Frontal cortex (tissue), 4 donors: ENCODE measurements around the gene RAI14. TPM values are rescaled to one million over a fixed set of nuclear protein-coding genes. Genes with fewer than 3 reads are reported as not detected.
"Not testable (repeated sequence)": the region's sequence is repeated elsewhere in the genome, so short reads cannot be mapped to it uniquely, and the experiment has no call there.

ENCODE experiments used
- DNase-seq, 2 donors: peaks; one replicate each; pipeline ENCODE4 v3.0.0; 2012; ENCODE audit warnings: low spot score in 2 of 2
- FAIRE-seq: peaks from 2 replicates; lab custom pipeline; 2012; peaks lifted over from hg19 to GRCh38; lab: Jason Lieb, UNC
- total RNA-seq: library from RNA; depleted of rRNA; stranded (reverse); fragments of >200 nt; gene quantifications from one replicate; pipeline ENCODE4 v1.2.3, GENCODE V29; 2014
- donor health status: control.
- donor health status: control.
- donor health status: control.

Gene RAI14
- total RNA-seq, 1 donor from 2014 or later: 29.3 TPM

GRCh38 chr5:34790069-34790468 is 133.9 kb downstream of the RAI14 start:
- FAIRE-seq (no peak), DNase-seq (no peak)

GRCh38 chr5:34791761-34792244 is 135.7 kb downstream of the RAI14 start:
- no peak for DNase-seq
- no peak for FAIRE-seq

DNA sequence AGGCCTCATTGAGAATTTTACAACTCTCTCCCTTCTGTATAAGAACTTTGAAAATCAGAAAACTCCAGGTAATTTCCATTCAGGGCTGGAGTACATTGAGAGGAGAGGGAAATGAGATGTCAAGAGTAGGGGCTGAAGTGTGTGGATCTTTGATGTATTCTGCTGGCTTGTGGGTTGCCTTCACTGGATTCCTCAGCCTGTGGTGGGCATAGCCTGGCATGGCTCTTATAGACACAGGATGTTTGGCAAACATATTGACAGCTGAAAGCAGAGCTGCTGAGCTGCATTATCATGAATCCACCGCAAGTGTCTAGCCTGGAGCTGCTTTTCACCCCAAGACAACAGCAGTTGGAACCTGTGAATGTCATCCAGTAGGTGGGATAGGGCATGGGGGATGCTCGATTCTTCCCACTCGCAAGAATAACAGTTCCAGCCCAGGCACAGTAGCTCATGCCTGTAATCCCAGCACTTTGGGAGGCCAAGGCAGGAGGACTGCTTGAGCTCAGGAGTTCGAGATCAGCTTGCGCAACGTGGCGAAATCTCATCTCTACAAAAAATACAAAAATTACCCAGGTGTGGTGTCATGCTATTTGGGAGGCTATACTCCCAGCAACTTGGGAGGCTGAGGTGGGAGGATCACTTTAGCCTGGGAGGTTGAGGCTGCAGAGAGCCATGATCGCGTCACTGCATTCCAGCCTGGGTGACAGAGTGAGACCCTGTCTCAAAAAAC is 146.9 kb downstream of the RAI14 start:
- no peak for DNase-seq
- FAIRE-seq: no peak

DNA sequence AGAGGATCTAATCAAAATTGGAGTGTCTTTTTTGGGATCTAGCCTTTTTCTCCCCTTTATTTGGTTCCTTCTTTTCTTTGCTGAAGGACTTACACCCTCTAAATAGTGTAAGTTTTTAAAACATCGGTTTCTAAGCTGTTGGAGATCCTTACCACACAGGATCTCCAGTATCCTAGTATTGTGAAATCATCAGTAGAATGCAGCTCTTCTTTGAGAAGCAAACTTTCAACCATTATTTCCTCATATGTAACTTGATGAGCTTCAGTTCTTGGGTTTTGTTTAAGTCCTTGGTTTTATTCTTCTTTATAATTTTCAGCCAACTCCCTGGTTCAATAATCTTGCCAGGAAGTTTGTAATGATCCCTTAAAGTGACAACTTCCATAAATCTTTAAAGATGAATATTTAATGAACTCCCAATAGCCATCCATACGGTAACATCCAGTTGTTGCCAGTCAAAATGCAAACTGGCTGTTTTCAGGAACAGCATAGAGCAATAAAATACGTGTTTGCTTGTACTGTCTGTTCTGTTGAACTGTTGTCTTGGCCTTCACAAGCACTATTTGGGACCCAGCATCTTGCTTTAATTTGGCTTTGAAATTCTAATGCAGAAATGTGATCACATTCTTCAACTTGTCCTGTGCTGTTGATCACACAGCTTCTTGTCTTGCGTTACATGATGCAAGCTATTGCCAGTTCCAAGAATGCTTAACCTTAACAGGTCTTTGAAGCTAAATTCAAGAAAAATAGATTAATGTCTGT is 148.0 kb downstream of the RAI14 start:
- no peak for DNase-seq
- no peak for FAIRE-seq

DNA sequence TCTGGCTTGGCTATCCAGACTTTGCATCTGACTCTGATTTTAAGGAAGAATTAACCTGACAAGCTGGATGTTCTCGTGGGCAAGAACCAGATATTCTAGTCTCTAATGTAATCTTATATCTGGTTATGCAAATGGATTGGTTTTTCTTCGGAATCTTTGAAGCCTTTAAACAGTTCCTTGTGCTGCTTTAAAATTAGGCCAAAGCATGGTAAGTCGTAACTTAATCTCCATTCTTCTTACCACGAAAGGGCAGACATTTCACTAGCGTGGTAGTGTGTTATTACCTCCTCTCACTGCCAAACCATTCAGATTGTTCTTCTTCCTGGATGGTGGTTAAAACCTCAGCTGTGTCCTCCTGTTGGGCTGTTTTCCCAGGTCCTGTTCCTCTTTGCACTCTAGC is 148.8 kb downstream of the RAI14 start:
- no peak for DNase-seq
- FAIRE-seq: no peak

DNA sequence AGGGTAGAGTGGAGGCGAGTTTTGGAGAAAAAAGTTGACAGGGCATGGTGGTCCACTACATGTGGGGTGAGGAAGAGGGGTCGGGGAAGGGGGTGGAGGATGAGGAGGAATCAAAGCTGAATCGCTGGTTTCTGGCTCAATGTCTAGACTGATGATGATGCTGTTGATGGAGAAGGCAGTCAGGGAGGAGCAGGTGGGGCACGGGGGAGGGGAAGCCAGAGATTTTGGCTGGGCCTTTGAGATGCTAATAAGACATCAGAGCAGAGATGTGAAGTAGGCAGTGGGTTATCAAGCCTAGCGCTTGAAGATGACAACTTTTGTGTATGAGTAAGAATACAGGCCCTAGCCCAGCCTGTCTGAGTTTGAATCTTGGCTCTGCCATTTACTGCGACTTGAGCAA is 150.4 kb downstream of the RAI14 start:
- DNase-seq (no peak), FAIRE-seq (no peak)

DNA sequence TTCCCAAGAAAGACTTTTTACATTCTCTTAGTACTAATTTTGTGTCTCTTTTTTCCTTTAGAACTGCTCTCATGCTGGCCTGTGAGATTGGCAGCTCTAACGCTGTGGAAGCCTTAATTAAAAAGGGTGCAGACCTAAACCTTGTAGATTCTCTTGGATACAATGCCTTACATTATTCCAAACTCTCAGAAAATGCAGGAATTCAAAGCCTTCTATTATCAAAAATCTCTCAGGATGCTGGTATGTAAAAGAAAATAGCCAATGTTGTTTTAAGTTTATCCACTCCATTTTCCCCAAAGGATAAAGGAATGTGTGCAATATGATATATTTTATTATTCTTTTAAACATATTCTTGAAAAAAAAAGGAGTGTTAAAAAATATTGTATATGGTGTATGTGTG is 155.6 kb downstream of the RAI14 start:
- FAIRE-seq: no peak

GRCh38 chr5:34813509-34813908 is 157.4 kb downstream of the RAI14 start:
- FAIRE-seq: no peak

More for the DNA sequence above, 155.6 kb downstream of the RAI14 start:
- DNase-seq: no peak

DNA sequence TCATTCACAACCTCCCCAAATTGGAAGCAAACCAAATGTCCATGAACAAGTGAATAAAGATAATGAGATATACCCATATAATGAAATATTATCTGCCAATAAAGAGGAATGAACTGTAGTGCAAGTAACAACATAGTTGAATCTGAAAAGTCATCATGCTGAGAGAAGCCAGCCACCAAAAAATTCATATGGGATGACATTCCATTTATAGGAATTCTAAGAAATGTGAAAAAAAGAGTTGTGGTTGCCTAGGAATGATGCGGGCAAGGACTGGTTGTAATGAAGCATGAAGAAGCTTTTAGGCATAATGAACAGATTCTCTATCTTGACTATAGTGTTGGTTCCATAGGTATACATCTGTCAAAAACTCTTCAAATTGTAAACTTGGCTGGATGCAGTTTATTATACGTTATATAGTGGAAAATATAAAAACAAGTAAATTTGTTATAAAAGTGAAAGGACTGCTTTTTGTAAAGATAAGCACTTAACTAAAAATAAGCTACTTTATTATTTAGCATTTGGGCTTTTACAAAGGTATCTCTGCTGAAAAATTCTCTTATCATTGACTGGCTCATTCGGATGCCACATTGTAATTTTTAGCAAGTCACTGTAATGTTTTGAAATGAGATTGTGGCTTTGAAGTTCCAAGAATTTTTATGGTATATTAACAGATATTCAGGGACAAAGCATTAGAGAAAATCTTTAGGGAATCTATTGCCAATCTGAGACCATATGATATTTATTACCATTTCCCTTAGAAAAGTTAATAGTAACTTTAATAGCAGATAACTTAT is 161.6 kb downstream of the RAI14 start:
- FAIRE-seq: no peak
- DNase-seq: no peak

More at GRCh38 chr5:34813509-34813908, 157.4 kb downstream of the RAI14 start:
- no peak for DNase-seq

DNA sequence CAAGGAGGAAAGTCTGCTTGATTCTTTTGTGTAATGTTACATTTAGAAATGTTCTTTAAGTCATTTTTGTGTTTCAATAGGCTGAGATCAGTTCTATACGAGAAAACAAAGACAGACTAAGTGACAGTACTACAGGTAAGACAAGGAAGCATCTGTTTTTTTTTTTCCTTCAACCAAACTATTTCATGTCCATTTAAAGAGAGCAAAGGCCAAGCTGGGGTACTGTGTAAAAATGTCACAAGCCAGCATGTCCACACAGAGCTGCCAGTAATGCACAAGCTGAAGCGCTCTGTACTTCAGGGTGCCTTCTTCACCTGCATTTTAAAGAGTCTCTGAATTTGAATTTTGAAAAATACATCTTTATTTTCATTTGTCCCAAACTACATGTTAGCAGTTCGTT is 162.6 kb downstream of the RAI14 start:
- no peak for FAIRE-seq
- DNase-seq: no peak

DNA sequence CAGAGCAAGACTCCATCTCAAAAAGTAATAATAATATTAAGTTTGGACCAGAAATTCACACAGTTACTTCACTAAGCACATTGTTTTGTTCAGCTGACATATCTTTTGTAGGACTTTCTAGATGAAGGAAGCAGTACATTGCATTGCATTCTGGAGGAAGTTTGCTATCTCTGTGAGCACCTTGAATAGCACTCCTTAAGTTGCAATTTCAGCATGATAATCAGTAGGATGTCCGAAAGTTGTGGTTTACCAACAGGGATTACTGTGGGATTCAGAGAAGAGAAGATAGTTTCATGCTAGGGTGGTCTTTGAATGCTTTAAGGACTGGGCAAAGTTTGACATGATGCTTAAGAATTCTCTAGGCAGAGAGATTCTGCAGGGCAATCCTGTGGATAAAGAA is 164.5 kb downstream of the RAI14 start:
- DNase-seq (no peak), FAIRE-seq (no peak)

- no peak for FAIRE-seq
- no peak for DNase-seq
Observed at GRCh38 chr5:34822956-34823715, 167.0 kb downstream of the RAI14 start.

DNA sequence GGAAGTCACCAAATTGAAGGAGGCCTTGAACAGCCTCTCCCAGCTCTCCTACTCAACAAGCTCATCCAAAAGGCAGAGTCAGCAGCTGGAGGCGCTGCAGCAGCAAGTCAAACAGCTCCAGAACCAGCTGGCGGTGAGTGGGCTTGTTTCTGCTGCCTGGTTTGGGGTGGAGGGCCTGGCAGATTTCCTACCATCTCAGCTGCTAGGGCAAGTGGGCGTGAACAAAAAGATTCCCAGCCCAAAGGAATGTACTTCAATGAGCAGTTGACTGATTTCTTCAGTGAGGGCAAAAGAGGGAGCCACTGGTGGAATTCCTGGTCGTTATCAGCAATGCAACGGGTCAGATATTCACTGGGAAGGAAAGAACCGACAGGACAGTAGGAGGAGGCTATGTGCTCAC is 170.2 kb downstream of the RAI14 start:
- DNase-seq (no peak), FAIRE-seq (no peak)

- FAIRE-seq (no peak), DNase-seq (no peak)
Observed at GRCh38 chr5:34827588-34828506, 171.7 kb downstream of the RAI14 start.

DNA sequence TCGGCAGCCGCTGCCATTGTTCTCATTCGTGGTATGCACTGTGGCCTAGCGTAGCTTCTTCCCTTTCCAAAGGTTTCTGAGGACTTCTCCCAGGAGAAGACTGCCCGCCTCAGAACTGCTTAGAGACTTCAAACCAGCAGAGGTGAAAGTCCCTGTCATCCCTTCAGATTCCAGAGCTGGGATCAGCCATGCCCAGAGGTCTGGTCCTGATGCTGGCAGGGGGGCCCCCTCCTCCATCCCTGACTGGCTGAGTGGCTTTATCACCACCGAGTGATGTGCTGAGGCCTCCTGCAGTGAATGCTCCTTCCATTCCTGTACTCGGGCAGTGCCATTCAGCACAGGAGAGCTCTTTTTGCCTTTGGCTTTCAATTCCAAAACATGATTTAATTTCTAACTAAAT is 174.7 kb downstream of the RAI14 start:
- not testable (repeated sequence) for FAIRE-seq, DNase-seq

DNA sequence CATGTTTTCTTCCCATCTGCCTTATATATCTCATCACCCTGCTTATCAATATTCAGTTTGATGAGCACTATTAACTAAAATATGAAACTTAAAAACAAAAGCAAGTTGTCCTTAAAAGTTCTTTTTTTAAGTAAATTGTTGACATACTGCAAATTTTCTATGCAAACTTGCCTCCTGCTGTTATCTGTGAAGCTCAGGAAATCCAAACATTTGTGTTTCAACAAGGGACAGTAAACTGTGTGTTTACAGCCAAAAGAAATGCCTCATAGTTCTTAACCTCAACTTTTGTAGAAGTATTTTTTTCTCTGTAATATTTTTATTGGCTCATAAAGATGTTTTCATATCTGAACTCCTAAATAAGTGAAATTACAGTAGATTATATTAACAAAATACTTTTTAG is 175.2 kb downstream of the RAI14 start:
- FAIRE-seq: no peak
- DNase-seq: no peak

DNA sequence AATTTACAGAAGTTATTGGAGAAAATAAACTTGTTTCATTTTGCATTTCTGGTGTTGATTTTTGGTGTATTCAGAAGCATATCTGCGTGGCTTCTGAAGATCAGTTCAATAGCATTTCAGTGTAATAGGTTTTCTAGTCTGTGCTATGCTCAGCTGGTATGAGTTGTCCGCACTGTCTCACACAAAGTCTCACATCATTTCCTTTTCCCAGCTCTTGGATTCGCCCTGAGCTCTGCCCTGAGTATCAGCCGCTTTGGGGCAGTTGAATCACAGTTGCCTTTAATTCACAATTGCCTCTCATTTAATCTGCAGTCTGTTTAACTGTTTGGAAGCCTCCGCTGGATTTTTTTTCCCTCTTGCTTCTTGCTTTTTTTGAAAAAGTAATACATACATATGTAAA is 176.4 kb downstream of the RAI14 start:
- no peak for FAIRE-seq

DNA sequence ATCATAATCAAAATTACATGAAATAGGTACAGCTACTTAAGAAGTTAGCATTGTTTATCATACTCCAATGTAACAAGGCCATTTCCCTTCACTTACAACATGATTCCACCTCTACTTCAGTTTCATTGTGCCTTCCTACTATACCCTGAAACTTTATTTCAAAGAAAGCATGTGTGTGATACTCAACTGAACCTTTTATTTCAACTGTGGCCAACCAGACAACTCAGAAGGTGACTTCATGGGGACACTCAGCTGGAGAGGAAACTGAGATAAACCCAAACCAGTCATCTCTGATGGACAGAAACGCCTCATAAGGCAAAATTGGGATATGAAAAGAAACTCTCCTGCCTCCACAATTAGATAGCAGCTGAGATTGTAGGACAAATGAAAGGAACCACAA is 177.0 kb downstream of the RAI14 start:
- FAIRE-seq (no peak), DNase-seq (no peak)

More for the DNA sequence above, 176.4 kb downstream of the RAI14 start:
- DNase-seq: no peak
